ENCODE measurements around the gene LDLRAD2. TPM values are rescaled to one million over a fixed set of nuclear protein-coding genes. Genes with fewer than 3 reads are reported as not detected.
"Not testable (repeated sequence)": the region's sequence is repeated elsewhere in the genome, so short reads cannot be mapped to it uniquely, and the experiment has no call there.

The LDLRAD2 gene
- total and polyA plus RNA-seq, 7 experiments from 2014 or later, result 0.66 to 0.86 TPM; not detected in 5

DNA sequence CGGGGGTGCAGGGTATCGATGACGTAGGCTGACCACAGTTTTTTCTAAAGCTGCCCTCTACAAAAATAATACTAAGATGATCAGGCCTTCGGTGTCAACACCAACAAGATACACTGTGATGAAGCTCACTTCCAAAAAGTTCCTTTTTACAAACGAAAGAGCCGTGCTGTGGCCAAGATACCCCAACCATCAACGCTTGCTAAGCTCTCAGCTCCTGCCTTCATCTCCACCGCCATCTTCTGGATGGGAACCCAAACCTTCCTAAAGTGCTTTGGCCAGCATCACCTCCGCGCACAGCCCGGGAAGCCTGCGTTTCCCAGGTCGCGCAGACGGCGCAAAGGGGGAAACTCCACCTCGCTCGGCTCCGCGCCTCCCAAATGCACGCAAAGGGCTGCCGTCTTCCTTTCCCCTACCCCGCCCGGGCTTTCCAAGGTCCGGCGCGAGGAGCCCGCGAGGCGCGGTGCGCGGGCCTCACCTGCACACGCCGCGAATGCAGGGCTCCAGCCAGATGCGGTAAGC, 29.7 kb upstream of the LDLRAD2 start:
- intact Hi-C loops (cut with micrococcal nuclease), result loop anchor here (1.0 to 10.0 kb wide), 9 partner anchors 35 to 1900 kb away; partner anchors contain the start of genes EIF4G3 (in 1 of the 2), HNRNPR (in 1 of the 2), KDM1A (in 1 of the 2) and OTUD3 (in 1 of the 2)
- H3K4me1 Mint-ChIP-seq, result peaks cover 19 to 45% (median 37%) of the 10 kb centered on the region in 7 donors
- H3K27me3 Mint-ChIP-seq, result peaks cover 0 to 9% (median 0%) of the 10 kb centered on the region in 5 donors
- POLR2A ChIA-PET, result interaction anchor here (0.6 to 3.5 kb wide), 7 partner anchors 15 to 252 kb away, joined by 3 to 24 read pairs (median 4); no protein-coding TSS in a partner anchor
- Histone ChIP-seq H3K9me3 (ENCODE audit: control insufficient read depth in 2 of 3, low read length in 3 of 3) (no peaks in the 10 kb centered on the region), H3K4me3 (ENCODE audit: low read length) (peak overlapping the region; percentile 93), H3K27ac (ENCODE audit: low read depth, low read length) (peak overlapping the region; percentile 99), H3K36me3 (ENCODE audit: control insufficient read depth in 2 of 3, insufficient read depth in 3 of 3, low read length in 3 of 3) (peaks cover 0 to 10% (median 0%) of the 10 kb centered on the region in 3 experiments), H3K27me3 (ENCODE audit: control insufficient read depth in 2 of 2, insufficient read depth in 2 of 2, low read length in 2 of 2) (no peaks in the 10 kb centered on the region), H3K4me1 (ENCODE audit: control insufficient read depth in 2 of 2, insufficient read depth in 2 of 2, low read length in 2 of 2) (peaks cover 19 to 23% of the 10 kb centered on the region in 2 donors)
- no peaks in the 10 kb centered on the region for H3K9me3 Mint-ChIP-seq
- H3K4me3 Mint-ChIP-seq, result peak overlapping the region; percentile 92 to 99 (median 98)
- ATAC-seq, result peak; percentile 18
- H3K36me3 Mint-ChIP-seq, result peaks cover 0 to 7% (median under 1%) of the 10 kb centered on the region in 5 donors
- CTCF ChIA-PET, result interaction anchor here (0.9 kb wide), 1 partner anchor 154 kb away, joined by 3 read pairs; no protein-coding TSS in a partner anchor
- DNase-seq, result peak in 2 of 9 donors; percentile 26 to 54
- peak overlapping the region; percentile 87 to 100 (median 99) for H3K27ac Mint-ChIP-seq

DNA sequence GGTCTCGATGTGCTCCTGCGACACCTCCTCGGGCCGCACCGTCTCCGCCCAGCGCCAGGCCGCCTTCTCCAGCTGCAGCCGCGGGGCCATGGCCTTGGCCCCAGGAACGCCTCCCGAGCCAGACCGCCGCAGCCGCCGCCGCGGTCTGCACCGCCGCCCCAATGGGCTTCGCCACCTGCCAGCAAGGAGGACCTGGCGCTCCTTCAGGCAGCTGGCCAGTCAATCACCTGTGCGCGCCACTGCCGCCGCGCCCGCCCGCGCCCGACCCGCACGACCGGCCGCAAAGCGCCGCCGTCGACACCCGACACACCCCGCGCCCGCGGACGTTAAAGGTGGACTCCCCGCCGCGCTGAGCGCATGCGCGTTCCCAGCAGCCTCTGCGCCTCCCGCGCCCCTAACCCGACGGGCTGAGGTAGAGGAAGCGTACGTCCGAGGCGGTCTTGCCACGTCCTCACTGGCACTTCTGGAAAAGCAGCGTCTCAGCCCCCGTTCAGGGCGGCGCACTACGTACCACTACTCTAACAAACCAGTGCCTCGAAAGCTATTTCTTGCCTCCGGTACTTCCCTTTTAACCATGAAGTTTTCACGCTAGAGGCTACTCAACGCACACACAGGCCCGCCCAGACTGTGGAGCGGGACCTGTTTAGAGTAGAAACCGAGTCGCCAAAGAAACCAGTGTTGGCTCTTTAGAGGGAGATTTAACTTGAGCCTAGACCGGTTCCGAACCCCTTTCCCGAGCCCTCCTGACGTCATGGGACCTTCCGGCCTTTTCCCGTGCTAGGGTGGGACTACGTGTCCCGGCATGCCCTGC, 29.0 kb upstream of the LDLRAD2 start, which contains the start of gene USP48:
TSS of gene USP48 (minus strand) at position 282 of the 811 bp plus-strand sequence. CDS start at position 90, 192 bp downstream.
- H3K27me3 ChIP-seq (ENCODE audit: control insufficient read depth in 2 of 2, insufficient read depth in 2 of 2, low read length in 2 of 2), result no peaks in the 10 kb centered on the region
- CTCF ChIA-PET, result no interaction called here
- peak within 1 kb of the TSS; percentile 99 to 100 (median 100) for H3K27ac Mint-ChIP-seq
- DNase-seq (peak; percentile 95 to 98 (median 97)), ATAC-seq (peak; percentile 92)
- intact Hi-C loops (cut with micrococcal nuclease), result loop anchor here (1.0 to 10.0 kb wide), 15 partner anchors 36 to 1900 kb away; partner anchors contain the start of genes CDC42 (in 2 of the 2), ZBTB40 (in 2 of the 2), EIF4G3 (in 1 of the 2) and HNRNPR (in 1 of the 2)
- POLR2A ChIA-PET, result interaction anchor here (0.6 to 3.5 kb wide), 16 partner anchors 12 to 1149 kb away, joined by 3 to 24 read pairs (median 4); partner anchors contain the start of gene CDC42
- H3K36me3 ChIP-seq (ENCODE audit: control insufficient read depth in 2 of 3, insufficient read depth in 3 of 3, low read length in 3 of 3), result peaks cover 0 to 10% (median 0%) of the 10 kb centered on the region in 3 experiments
- peak within 1 kb of the TSS; percentile 92 to 99 (median 98) for H3K4me3 Mint-ChIP-seq
- H3K9me3 Mint-ChIP-seq, result no peaks in the 10 kb centered on the region
- H3K27ac ChIP-seq (ENCODE audit: low read depth, low read length), result peak within 1 kb of the TSS; percentile 99
- H3K36me3 Mint-ChIP-seq, result peaks cover 0 to 4% (median 0%) of the 10 kb centered on the region in 5 donors
- H3K4me3 ChIP-seq (ENCODE audit: low read length), result peak within 1 kb of the TSS; percentile 93
- peaks cover 19 to 40% (median 34%) of the 10 kb centered on the region in 7 donors for H3K4me1 Mint-ChIP-seq
- H3K27me3 Mint-ChIP-seq, result peaks cover 0 to 9% (median 0%) of the 10 kb centered on the region in 5 donors
- peaks cover 19 to 23% of the 10 kb centered on the region in 2 donors for H3K4me1 ChIP-seq (ENCODE audit: control insufficient read depth in 2 of 2, insufficient read depth in 2 of 2, low read length in 2 of 2)
- H3K9me3 ChIP-seq (ENCODE audit: control insufficient read depth in 2 of 3, low read length in 3 of 3), result no peaks in the 10 kb centered on the region

DNA sequence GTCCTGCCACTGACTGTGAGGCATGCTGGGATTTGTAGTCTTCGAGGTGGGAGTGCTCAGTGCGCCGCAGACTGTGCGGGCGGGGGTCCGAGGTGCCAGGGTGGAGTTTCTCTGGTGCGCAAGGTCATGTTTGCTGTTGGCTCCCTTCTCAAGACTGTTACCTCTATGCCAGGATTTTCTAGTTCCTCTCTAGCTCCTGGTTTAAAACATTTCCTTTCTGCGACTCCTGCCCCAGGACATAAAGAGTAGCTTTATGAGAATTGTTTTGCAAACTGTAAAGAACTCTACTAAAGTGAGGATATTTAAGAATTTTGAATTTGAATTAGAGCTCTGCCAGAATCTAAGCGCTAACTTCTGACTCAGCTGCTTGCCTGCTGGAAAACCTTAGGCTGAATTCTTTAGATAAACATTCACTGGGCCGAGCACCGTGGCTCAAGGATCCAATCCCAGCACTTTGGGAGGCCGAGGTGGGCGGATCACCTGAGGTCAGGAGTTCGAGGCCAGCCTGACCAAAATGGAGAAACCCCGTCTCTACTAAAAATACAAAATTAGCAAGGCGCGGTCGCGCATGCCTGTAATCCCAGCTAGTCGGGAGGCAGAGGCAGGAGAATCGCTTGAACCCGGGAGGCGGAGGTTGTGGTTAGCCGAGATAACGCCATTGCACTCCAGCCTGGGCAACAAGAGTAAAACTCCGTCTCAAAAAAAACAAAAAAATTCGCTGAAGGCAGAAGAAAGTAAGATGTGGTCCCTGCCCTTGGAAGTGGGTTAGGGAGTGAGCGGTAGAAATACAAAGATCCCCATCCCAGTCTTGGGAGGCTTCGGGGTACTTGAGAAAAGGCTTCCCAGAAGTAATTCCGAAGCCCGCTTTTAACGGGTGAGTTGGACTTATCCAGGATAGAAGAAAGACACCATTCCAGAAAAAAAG, 28.1 kb upstream of the LDLRAD2 start:
- no peaks in the 10 kb centered on the region for H3K9me3 ChIP-seq (ENCODE audit: control insufficient read depth in 2 of 3, low read length in 3 of 3)
- H3K27ac ChIP-seq (ENCODE audit: low read depth, low read length), result peak overlapping the region; percentile 99
- Mint-ChIP-seq H3K27me3 (peaks cover 0 to 12% (median 0%) of the 10 kb centered on the region in 5 donors), H3K36me3 (peaks cover 0 to 1% (median 0%) of the 10 kb centered on the region in 5 donors), H3K4me3 (peak overlapping the region; percentile 92 to 99 (median 98)), H3K4me1 (peaks cover 19 to 35% (median 28%) of the 10 kb centered on the region in 7 donors), H3K9me3 (no peaks in the 10 kb centered on the region), H3K27ac (peak overlapping the region; percentile 99 to 100 (median 100))
- H3K4me1 ChIP-seq (ENCODE audit: control insufficient read depth in 2 of 2, insufficient read depth in 2 of 2, low read length in 2 of 2), result peaks cover 19 to 23% of the 10 kb centered on the region in 2 donors
- H3K27me3 ChIP-seq (ENCODE audit: control insufficient read depth in 2 of 2, insufficient read depth in 2 of 2, low read length in 2 of 2), result no peaks in the 10 kb centered on the region
- DNase-seq (no peak), ATAC-seq (no peak)
- ChIA-PET POLR2A (interaction anchor here (0.6 to 3.5 kb wide), 11 partner anchors 9 to 1150 kb away, joined by 3 to 24 read pairs (median 4); partner anchors contain the start of gene CDC42), CTCF (no interaction called here)
- H3K4me3 ChIP-seq (ENCODE audit: low read length), result peak overlapping the region; percentile 93
- intact Hi-C loops (cut with micrococcal nuclease), result loop anchor here (1.0 to 10.0 kb wide), 14 partner anchors 37 to 1901 kb away; partner anchors contain the start of genes CDC42 (in 2 of the 2), ZBTB40 (in 2 of the 2), EIF4G3 (in 1 of the 2) and HNRNPR (in 1 of the 2)
- H3K36me3 ChIP-seq (ENCODE audit: control insufficient read depth in 2 of 3, insufficient read depth in 3 of 3, low read length in 3 of 3), result peaks cover 0 to 10% (median 0%) of the 10 kb centered on the region in 3 experiments

DNA sequence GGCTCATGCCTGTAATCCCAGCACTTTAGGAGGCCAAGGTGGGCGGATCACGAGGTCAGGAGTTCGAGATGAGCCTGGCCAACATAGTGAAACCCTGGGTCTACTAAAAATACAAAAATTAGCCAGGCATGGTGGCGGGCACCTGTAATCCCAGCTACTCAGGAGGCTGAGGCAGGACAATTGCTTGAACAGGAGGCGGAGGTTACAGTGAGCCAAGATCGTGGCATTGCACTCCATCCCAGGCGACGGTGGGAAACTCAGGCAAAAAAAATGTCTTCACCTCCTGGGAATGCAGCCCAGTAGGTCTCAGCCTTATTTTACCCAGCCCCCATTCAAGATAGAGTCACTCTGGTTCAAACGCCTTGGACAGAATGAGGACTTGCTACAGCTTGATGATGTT, 26.3 kb upstream of the LDLRAD2 start:
- Mint-ChIP-seq H3K27me3 (peaks cover 0 to 12% (median 0%) of the 10 kb centered on the region in 5 donors), H3K4me1 (peaks cover 5 to 21% (median 16%) of the 10 kb centered on the region in 7 donors)
- H3K4me3 Mint-ChIP-seq; H3K27ac Mint-ChIP-seq; DNase-seq; H3K9me3 Mint-ChIP-seq; H3K27ac ChIP-seq (ENCODE audit: low read depth, low read length); H3K9me3 ChIP-seq (ENCODE audit: control insufficient read depth in 2 of 3, low read length in 3 of 3); ATAC-seq; H3K4me3 ChIP-seq (ENCODE audit: low read length); H3K36me3 Mint-ChIP-seq; CTCF ChIA-PET; H3K27me3 ChIP-seq (ENCODE audit: control insufficient read depth in 2 of 2, insufficient read depth in 2 of 2, low read length in 2 of 2); POLR2A ChIA-PET: not testable (repeated sequence)
- Histone ChIP-seq H3K4me1 (ENCODE audit: control insufficient read depth in 2 of 2, insufficient read depth in 2 of 2, low read length in 2 of 2) (peaks cover 10 to 12% of the 10 kb centered on the region in 2 donors), H3K36me3 (ENCODE audit: control insufficient read depth in 2 of 3, insufficient read depth in 3 of 3, low read length in 3 of 3) (peaks cover 0 to 10% (median 0%) of the 10 kb centered on the region in 3 experiments)
- intact Hi-C loops (cut with micrococcal nuclease), result loop anchor here in 1 of 2 donors (10.0 kb wide), 2 partner anchors 1229 to 1559 kb away; partner anchors contain the start of genes HNRNPR, KDM1A and TEX46

DNA sequence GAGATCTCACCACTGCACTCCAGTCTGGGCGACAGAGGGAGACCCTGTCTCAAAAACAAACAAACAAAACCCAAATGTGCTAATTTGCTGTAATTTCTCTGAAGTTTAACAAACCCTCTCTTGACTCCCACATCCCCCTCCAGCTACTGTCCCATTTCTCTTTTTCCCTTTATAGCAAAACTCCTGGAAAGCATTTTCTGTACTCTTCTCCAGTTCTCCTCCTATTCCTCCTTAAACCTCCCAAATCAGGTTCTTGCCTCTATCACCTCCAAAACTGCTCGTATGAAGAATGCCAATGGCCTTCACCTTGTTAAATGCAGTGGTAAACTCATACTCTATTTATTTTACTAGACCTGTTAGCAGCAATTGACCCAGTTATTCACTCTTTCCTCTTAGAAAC, 25.4 kb upstream of the LDLRAD2 start:
- no peaks in the 10 kb centered on the region for H3K9me3 ChIP-seq (ENCODE audit: control insufficient read depth in 2 of 3, low read length in 3 of 3)
- intact Hi-C loops (cut with micrococcal nuclease), result loop anchor here in 1 of 2 donors (10.0 kb wide), 2 partner anchors 1228 to 1558 kb away; partner anchors contain the start of genes HNRNPR, KDM1A and TEX46
- no peak overlapping the region for H3K27ac ChIP-seq (ENCODE audit: low read depth, low read length)
- Mint-ChIP-seq H3K4me3 (no peak overlapping the region), H3K27ac (peak overlapping the region in 1 of 9 donors; percentile 33), H3K4me1 (peaks cover 5 to 17% (median 14%) of the 10 kb centered on the region in 7 donors), H3K9me3 (no peaks in the 10 kb centered on the region), H3K36me3 (peaks cover 0 to 1% (median 0%) of the 10 kb centered on the region in 5 donors), H3K27me3 (peaks cover 0 to 12% (median 0%) of the 10 kb centered on the region in 5 donors)
- CTCF ChIA-PET, result no interaction called here
- peaks cover 4 to 8% of the 10 kb centered on the region in 2 donors for H3K4me1 ChIP-seq (ENCODE audit: control insufficient read depth in 2 of 2, insufficient read depth in 2 of 2, low read length in 2 of 2)
- DNase-seq (no peak), ATAC-seq (no peak)
- no peak overlapping the region for H3K4me3 ChIP-seq (ENCODE audit: low read length)
- POLR2A ChIA-PET, result no interaction called here
- no peaks in the 10 kb centered on the region for H3K27me3 ChIP-seq (ENCODE audit: control insufficient read depth in 2 of 2, insufficient read depth in 2 of 2, low read length in 2 of 2)
- H3K36me3 ChIP-seq (ENCODE audit: control insufficient read depth in 2 of 3, insufficient read depth in 3 of 3, low read length in 3 of 3), result peaks cover 0 to 10% (median 0%) of the 10 kb centered on the region in 3 experiments
